ENCODE data around the gene CDC25C. TPM values are rescaled to one million over a fixed set of nuclear protein-coding genes. Genes with fewer than 3 reads are reported as not detected.

CDC25C gene
- total RNA-seq, 1 experiment from 2014 or later, result 22.7 TPM

DNA sequence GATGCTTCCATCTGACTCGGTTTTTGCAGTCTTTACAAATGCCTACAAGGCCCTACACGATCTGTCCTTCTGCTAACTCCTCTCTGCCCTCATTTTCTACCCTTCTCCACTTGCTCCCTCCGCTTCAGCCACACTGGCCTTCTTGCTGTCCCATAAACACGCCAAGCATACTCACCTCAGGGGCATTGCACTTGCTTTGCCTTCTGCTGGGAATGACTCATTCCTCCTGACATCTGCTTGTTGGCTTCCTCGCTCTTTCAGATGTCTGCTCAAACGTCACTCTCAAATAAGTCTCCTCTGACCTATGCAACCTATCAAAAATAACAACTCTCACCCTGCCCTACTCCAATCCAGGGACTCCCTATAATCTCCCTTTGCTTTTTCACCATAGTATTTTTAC, 28.2 kb downstream of the CDC25C start:
- H3K4me3 Mint-ChIP-seq (ENCODE audit: unreplicated experiment), result no peak overlapping the region
- no peaks in the 10 kb centered on the region for H3K9me3 Mint-ChIP-seq (ENCODE audit: unreplicated experiment)
- Histone ChIP-seq H3K4me3 (ENCODE audit: low read depth, low read length) (no peak overlapping the region), H3K36me3 (ENCODE audit: control insufficient read depth, insufficient read depth, low read length) (no peaks in the 10 kb centered on the region), H3K27me3 (replicated peaks; ENCODE audit: control insufficient read depth, insufficient read depth, low read length) (no peaks in the 10 kb centered on the region), H3K4me1 (no peaks in the 10 kb centered on the region), H3K9me3 (no peaks in the 10 kb centered on the region)
- BruUV-seq (replicated peaks), result no TSS peak
- no peaks in the 10 kb centered on the region for H3K4me1 Mint-ChIP-seq (ENCODE audit: low read depth, unreplicated experiment)
- no peak for DNase-seq
- ChIA-PET CTCF (no interaction called here), POLR2A (no interaction called here)
- H3K27me3 Mint-ChIP-seq (ENCODE audit: insufficient read depth, unreplicated experiment), result no peaks in the 10 kb centered on the region
- no peaks in the 10 kb centered on the region for H3K36me3 Mint-ChIP-seq (ENCODE audit: insufficient read depth, unreplicated experiment)
- H3K27ac Mint-ChIP-seq (ENCODE audit: unreplicated experiment), result no peak overlapping the region
- TF ChIP-seq CTCF (IDR thresholded peaks at IDR 0.05; ENCODE audit: insufficient read depth in 1 of 2, low read depth in 1 of 2, low read length in 1 of 2, severe bottlenecking in 1 of 2, unreplicated experiment in 1 of 2), result no peak
- intact Hi-C loops (cut with micrococcal nuclease; ENCODE audit: unreplicated experiment), result no loop called here

DNA sequence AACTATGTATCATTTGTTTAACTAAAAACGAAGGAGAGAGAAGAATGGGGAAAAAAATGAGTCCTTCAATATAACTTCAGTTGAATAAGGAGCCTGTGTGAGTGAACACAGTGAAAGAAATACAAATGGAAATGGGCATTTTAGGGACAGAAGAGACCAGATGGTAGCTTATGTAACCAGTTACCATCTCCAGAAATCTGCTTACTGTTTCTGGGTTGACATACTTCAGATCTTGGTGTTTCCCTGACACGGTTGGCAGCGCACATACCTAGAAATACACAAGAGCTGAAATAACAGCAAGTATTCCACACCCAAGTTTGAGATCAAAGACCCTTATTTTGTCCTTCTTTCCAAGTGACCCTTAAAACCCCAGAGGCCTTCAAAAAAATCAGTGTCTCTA, 42.3 kb downstream of the CDC25C start:
- Mint-ChIP-seq H3K36me3 (ENCODE audit: insufficient read depth, unreplicated experiment) (peaks cover 6% of the 10 kb centered on the region), H3K27ac (ENCODE audit: unreplicated experiment) (no peak overlapping the region), H3K4me3 (ENCODE audit: unreplicated experiment) (no peak overlapping the region), H3K27me3 (ENCODE audit: insufficient read depth, unreplicated experiment) (no peaks in the 10 kb centered on the region), H3K4me1 (ENCODE audit: low read depth, unreplicated experiment) (no peaks in the 10 kb centered on the region), H3K9me3 (ENCODE audit: unreplicated experiment) (no peaks in the 10 kb centered on the region)
- intact Hi-C loops (cut with micrococcal nuclease; ENCODE audit: unreplicated experiment), result no loop called here
- CTCF ChIA-PET, result no interaction called here
- POLR2A ChIA-PET, result no interaction called here
- H3K27me3 ChIP-seq (replicated peaks; ENCODE audit: control insufficient read depth, insufficient read depth, low read length), result no peaks in the 10 kb centered on the region
- peaks cover 1% of the 10 kb centered on the region; the same call in 1 of the 2 replicates for H3K36me3 ChIP-seq (ENCODE audit: control insufficient read depth, insufficient read depth, low read length)
- TF ChIP-seq CTCF (IDR thresholded peaks at IDR 0.05; ENCODE audit: insufficient read depth in 1 of 2, low read depth in 1 of 2, low read length in 1 of 2, severe bottlenecking in 1 of 2, unreplicated experiment in 1 of 2), result no peak
- no peak overlapping the region for H3K4me3 ChIP-seq (ENCODE audit: low read depth, low read length)
- no peaks in the 10 kb centered on the region for H3K4me1 ChIP-seq
- DNase-seq, result no peak
- no peaks in the 10 kb centered on the region for H3K9me3 ChIP-seq
- no TSS peak for BruUV-seq (replicated peaks)

- H3K4me3 Mint-ChIP-seq (ENCODE audit: unreplicated experiment), result no peak overlapping the region
- no peaks in the 10 kb centered on the region for H3K27me3 ChIP-seq (replicated peaks; ENCODE audit: control insufficient read depth, insufficient read depth, low read length)
- CTCF ChIA-PET, result interaction anchor here (0.6 kb wide), 1 partner anchor 51 kb away, joined by 3 read pairs; the partner anchor contains the start of gene FAM53C
- no peaks in the 10 kb centered on the region for H3K9me3 Mint-ChIP-seq (ENCODE audit: unreplicated experiment)
- BruUV-seq (replicated peaks), result no TSS peak
- no peak for DNase-seq
- H3K36me3 ChIP-seq (ENCODE audit: control insufficient read depth, insufficient read depth, low read length), result peaks cover 1% of the 10 kb centered on the region; the same call in 1 of the 2 replicates
- no peak overlapping the region for H3K27ac Mint-ChIP-seq (ENCODE audit: unreplicated experiment)
- no peaks in the 10 kb centered on the region; the same call in 1 of the 2 replicates for H3K4me1 ChIP-seq
- POLR2A ChIA-PET, result no interaction called here
- no peaks in the 10 kb centered on the region for H3K27me3 Mint-ChIP-seq (ENCODE audit: insufficient read depth, unreplicated experiment)
- no peak for TF ChIP-seq CTCF (IDR thresholded peaks at IDR 0.05; ENCODE audit: insufficient read depth in 1 of 2, low read depth in 1 of 2, low read length in 1 of 2, severe bottlenecking in 1 of 2, unreplicated experiment in 1 of 2)
- H3K4me3 ChIP-seq (ENCODE audit: low read depth, low read length), result no peak overlapping the region
- no peaks in the 10 kb centered on the region for H3K4me1 Mint-ChIP-seq (ENCODE audit: low read depth, unreplicated experiment)
- intact Hi-C loops (cut with micrococcal nuclease; ENCODE audit: unreplicated experiment), result no loop called here
- peaks cover 6% of the 10 kb centered on the region for H3K36me3 Mint-ChIP-seq (ENCODE audit: insufficient read depth, unreplicated experiment)
- H3K9me3 ChIP-seq, result no peaks in the 10 kb centered on the region
Measured at GRCh38 chr5:138287246-138287645, 44.4 kb downstream of the CDC25C start.

All from Caco-2 (cell line).